GM19463 (cell line): ENCODE measurements around the gene ABCC3.

Experiments
- ATAC-seq: cut with Tn5 transposase; IDR thresholded peaks from one replicate; pipeline ENCODE4 v1.9.1; 2021; ENCODE audit warnings: mild to moderate bottlenecking, moderate library complexity; ENCODE audit not compliant: unreplicated experiment

The ABCC3 gene

DNA sequence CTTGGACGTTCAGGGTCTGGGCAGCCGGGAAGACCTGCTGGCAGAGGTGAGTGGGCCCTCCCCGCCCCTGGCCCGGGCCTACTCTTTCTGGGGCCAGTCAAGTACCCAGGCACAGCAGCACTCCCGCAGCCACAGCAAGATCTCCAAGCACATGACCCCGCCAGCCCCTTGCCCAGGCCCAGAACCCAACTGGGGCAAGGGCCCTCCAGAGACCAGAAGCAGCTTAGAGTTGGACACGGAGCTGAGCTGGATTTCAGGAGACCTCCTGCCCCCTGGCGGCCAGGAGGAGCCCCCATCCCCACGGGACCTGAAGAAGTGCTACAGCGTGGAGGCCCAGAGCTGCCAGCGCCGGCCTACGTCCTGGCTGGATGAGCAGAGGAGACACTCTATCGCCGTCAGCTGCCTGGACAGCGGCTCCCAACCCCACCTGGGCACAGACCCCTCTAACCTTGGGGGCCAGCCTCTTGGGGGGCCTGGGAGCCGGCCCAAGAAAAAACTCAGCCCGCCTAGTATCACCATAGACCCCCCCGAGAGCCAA is 8.6 kb upstream of the ABCC3 start:
- no peak for ATAC-seq

- no peak for ATAC-seq
These were observed 7.5 kb upstream of the ABCC3 start for GRCh38 chr17:50627036-50627781.

GRCh38 chr17:50627782-50628601 is 6.7 kb upstream of the ABCC3 start:
- ATAC-seq, result no peak

- no peak for ATAC-seq
These were observed 4.8 kb upstream of the ABCC3 start for GRCh38 chr17:50629902-50630301.

DNA sequence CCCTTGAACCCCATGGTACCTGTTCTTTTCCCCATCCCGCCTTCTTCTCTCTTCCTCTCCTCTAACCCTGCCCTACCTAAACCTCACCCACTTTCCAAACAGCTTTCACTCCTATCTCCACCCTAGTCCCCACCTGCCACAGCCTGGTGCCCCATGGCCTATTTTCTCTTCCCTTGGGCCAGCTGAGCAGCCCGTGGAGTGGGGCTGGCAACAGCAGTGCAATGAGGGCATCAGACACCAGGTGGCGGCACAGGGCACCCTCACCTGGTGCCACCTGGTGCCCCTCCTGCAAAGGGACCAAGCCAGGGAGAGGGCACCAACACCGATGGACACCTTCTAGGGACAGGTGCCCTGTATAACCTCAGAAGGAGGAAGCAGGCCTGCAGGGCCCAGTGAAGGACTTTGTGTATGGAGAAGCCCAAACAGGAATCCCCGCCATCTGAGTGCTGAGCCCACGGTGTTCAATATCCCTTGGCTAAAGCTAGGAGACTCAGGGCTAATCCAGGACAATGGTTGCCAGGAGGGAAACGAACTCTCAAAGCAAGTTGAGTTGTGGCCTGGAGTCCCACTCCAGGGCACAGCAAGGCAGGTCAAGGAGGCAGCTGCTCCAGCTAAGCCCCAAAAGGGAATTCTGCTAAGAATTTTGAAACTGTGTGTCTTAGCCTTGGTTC is 4.0 kb upstream of the ABCC3 start:
- ATAC-seq, result no peak

- no peak for ATAC-seq
These were observed 3.3 kb upstream of the ABCC3 start for GRCh38 chr17:50631195-50631907.

DNA sequence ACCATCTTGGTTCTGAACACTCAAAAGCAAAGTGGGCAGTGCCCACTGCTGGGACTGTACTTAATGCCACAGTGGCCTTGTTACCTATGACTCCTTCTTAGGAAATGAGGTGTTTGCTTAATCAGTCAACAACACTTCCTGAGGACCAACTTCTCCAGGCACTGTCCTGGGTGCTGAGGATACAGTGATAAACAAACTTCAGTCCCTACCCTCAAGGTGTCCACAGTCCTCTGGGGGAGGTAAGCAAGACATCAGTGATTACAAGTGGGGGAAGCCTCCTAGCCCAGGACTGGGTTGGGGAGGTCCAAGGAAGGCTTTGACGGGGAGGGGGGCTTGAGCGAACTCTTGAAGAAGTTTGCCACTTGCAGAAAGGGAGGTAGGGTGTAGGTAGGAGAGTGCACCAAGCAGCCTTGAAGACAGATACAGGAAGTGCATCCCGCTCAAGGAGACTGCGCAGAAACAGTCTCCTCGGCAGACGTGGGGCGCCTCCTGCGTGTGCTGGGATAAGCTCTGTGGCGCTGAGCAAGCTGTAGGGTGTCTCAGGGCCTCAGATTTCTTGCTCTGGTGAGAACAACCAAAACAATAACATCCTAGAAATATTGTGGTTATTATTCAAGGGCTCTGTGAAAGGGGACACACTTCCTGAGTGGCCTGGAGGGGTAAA is 2.6 kb upstream of the ABCC3 start:
- no peak for ATAC-seq

DNA sequence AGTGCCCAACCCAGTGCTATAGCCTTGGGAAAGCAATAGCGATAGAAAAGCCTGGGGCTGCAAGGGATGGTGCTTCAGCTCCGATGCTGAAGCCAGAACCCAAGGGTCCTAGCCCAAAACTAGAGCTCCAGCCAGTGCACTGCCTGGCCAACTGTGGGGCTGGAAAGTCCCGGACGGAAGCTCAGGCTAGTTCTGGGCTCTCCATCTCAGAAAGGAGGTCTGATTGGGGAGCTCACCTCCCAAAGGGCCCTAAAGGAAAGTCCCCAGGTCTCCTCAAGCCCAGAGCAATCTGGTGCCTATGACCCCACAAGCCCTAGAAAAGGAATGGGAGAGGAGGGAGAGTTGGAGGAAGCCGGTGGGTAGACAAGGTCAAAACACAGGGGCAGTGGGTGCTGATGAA is 2.0 kb upstream of the ABCC3 start:
- peak; percentile 55 for ATAC-seq

- ATAC-seq, result no peak
These were observed 998 bp upstream of the ABCC3 start for GRCh38 chr17:50633683-50634082.

GRCh38 chr17:50634915-50635731 is 442 bp downstream of the ABCC3 start:
- ATAC-seq, result no peak

GRCh38 chr17:50635732-50635981 is 976 bp downstream of the ABCC3 start:
- ATAC-seq, result no peak

GRCh38 chr17:50635982-50636803 is 1.5 kb downstream of the ABCC3 start:
- no peak for ATAC-seq

- no peak for ATAC-seq
These were observed 2.1 kb downstream of the ABCC3 start for GRCh38 chr17:50636804-50637195.

DNA sequence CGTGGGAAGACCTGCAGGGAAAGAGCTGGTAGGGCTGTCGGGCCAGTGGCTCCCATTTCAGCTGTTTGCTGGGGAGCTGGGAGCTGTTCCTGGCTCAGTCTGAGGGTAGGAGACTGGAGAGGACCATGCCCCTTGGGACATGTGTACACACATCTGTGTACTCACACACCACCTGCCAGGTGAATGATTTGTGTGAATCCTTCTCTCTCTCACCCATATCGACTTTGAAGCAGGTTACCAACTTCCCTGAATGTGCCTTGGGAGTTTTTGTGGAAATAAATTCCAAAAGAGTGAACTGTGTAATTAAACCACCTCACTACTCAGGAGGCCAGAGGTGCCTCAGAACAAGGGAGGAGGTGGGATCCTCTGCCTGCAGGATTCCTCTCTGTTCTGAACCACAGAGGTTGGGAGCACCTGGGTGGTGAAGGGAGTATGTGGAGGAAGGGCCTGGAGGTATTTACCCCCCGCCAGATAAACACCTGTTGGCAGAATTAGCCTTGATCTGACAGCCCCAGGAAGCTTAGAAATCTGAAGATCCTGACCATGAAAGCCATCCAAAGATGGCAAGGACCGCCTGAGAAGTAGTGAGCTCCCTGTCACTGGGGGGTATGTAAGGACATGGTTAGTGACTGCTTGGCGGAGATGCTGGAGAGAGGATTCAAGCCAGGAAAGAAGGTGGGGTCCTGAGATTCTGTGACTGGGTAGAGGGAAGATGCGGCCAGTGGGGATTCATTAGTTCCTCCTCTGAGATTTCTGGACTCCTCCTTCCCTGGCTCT is 3.3 kb downstream of the ABCC3 start:
- no peak for ATAC-seq

DNA sequence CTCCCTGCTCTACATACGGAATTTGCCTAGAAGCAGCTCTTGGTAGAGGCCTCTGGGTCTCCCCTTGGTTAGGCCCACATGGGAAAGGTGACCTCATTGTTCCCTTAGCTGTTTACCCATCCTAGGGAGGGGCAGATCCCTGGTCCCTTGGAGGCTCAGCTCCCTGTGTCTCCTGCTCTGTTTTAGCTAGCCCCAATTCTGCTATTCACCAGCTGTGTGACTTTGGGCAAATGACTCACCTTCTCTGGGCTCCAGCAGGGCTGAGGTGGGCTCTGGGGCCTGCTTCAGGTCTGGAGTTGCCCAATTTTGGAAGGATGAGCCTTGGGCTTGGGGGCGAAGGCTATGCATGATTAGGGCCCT is 3.9 kb downstream of the ABCC3 start:
- no peak for ATAC-seq

GRCh38 chr17:50638966-50639713 is 4.5 kb downstream of the ABCC3 start:
- ATAC-seq, result no peak

GRCh38 chr17:50640686-50641351 is 6.1 kb downstream of the ABCC3 start:
- no peak for ATAC-seq
